SKM-1 (cell line): Measurements from ENCODE around the gene SPATA1.
"Not testable (repeated sequence)": the region's sequence is repeated elsewhere in the genome, so short reads cannot be mapped to it uniquely, and the experiment has no call there.

ENCODE experiments used
- DNase-seq: peaks from one replicate; lab custom pipeline; 2025; ENCODE audit not compliant: unreplicated experiment; lab: John Stamatoyannopoulos, UW

SPATA1 gene

DNA sequence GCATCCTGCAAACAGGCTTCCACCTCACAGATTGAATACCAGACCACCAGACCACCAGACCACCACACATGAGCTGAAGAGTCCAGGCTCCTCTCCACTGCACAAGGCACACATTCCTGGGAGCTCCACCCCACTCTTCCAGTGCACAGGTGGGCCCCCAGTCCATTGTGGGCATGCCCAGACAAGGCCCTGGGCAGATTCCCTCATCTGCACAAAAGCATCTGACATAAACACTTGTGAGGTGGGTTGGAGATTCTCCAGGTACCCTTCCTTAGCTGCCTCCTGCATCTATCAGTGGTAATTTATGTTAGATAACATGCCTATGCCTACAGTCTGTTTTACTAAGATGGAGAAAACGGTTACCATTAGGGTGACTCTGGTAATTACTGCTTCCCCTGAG, 79.6 kb downstream of the SPATA1 start:
- no peak for DNase-seq

DNA sequence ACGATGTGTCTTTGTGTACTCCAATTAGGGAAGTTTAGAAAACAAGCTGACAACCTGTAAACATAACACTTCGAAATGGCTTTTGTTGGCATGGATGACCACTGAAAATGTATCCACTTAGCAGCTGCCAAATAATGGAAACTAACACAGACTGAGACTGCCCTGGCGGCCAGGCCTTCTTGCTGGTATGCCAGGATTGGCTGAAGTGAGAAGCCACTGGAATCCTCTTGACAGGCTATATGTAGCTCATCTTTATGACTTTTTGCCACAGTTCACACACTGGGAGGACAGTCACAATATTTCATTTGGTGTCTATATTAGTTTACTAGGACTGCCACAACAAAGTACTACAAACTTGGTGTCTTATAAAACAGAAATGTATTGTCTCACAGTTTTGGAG, 80.9 kb downstream of the SPATA1 start:
- DNase-seq, result no peak

DNA sequence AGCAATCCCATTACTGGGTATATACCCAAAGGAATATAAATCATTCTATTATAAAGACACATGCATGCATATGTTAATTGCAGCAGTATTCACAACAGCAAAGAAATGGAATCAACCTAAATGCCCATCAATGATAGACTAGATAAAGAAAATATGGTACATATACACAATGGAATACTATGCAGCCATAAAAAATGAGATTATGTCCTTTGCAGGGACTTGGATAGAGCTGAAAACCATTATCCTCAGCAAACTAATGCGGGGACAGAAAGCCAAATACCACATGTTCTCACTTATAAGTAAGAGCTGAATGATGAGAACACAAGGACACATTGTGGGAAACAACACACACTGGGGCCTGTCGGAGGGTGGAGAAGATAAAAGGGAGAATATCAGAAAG, 88.8 kb downstream of the SPATA1 start:
- DNase-seq, result not testable (repeated sequence)

DNA sequence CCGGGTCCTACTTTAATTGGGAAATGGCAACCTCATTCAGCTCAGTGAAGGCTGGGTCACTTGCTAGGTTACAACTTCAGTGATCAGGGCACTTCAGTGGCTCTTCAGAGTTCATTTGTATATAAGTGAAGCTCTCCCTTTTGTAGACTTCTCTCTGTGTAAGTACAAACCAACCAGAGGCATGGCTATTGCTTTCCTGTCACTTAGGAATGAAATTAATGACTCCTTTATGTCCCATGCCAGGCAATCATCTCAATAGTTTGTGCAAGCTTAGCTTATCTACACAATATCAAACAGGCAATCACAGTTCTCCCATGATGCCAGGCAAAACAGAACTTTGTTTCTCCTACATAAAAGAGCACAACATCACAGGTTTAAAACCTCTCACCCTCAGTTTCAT, 90.8 kb downstream of the SPATA1 start:
- DNase-seq, result no peak

DNA sequence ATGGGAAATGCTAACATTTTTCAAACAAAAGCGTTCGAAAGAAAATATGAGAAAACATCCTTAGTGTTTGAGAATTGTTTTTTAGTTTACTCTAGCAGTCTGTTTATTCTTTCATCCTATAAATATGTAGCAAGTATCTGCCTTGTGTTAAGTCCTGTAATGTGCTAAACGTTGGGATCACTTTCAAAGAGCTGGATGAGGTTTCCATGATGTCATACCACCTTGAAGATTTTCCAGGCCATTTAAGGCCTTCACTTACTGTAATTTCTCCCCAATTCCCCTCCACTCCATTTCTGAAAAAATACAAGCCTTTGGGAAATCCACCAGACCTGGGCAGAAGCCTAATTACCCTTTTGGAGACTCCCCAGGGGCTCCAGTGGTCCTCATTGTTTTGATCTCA, 92.2 kb downstream of the SPATA1 start:
- DNase-seq, result no peak

DNA sequence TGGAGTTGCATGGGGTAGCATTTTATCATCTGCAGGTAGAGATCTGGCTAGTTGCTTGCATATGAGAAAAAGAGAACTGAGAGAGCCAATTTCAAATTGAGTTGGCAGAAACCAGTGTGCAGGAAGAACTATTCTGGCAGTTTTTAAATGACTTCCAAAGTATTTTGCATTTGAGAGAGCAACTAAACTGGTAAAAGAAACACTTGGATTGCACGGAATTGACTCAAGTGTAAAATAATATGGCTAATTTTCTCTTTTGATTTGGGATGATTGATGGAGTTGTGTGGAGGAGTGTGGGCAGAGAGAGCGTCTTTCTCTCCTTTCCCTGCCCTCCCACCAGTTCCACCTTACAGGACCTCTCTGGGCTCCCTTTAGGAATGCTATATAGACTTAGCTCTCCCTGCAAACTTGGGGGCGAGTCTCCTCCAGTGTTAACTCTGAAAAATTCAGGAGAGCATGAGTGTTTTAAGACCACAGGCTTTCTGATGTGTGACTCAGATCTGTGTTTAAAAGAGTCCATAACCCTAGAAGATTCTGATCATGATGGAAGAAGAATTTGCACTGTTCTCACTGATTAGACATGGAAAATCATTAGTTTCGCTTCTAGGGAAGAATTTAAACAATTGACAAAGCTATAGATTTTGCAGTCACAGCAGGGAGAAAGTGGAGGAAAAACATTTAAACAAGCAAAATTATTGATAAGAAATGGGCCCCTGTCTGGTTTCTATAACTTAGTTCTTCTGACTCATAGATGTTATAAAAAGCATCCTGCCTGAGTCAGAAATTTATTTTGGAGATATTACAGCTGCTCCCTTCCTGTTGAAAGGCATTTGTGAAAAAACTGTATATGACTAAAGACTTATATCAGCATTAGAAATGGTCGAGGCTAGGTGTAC, 92.9 kb downstream of the SPATA1 start:
- no peak for DNase-seq

DNA sequence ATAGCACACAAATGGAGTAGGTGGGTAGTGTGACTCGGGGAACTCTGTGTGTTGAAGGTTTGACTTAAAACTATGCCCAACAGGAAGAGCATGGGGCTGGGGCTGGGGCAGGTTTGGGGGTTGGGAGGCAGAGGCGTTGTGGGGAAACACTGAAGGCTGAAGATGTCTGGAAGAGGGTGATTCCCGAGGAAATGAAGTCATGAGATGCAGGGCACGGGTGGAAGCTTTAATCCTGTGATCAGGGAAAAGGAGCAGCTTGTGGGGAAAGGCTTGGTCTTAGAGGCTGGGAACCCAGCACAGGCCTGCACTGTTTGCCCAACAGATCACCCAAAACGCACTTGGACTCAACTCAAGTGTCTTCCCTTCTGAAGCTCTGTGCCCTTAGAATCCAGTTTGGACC, 94.6 kb downstream of the SPATA1 start:
- DNase-seq, result no peak

DNA sequence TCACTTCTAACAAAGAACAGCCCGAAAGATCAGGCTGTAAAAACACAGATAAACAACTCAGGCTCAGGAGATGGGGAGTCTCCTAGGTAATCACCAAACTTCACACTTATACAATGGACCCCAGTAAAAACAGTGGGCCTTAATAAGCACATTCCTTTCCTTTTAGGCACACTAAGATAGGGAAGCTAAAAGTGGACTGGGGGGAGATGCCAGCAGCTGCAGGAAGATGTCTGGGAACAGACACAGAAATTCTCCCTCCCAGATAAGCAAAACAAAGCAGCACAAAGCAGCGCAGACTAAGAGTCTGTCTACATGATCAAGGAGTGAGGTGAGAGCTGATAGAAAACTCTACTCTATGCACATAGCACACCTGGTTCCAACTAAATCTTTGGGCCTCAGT, 97.0 kb downstream of the SPATA1 start:
- DNase-seq, result no peak

DNA sequence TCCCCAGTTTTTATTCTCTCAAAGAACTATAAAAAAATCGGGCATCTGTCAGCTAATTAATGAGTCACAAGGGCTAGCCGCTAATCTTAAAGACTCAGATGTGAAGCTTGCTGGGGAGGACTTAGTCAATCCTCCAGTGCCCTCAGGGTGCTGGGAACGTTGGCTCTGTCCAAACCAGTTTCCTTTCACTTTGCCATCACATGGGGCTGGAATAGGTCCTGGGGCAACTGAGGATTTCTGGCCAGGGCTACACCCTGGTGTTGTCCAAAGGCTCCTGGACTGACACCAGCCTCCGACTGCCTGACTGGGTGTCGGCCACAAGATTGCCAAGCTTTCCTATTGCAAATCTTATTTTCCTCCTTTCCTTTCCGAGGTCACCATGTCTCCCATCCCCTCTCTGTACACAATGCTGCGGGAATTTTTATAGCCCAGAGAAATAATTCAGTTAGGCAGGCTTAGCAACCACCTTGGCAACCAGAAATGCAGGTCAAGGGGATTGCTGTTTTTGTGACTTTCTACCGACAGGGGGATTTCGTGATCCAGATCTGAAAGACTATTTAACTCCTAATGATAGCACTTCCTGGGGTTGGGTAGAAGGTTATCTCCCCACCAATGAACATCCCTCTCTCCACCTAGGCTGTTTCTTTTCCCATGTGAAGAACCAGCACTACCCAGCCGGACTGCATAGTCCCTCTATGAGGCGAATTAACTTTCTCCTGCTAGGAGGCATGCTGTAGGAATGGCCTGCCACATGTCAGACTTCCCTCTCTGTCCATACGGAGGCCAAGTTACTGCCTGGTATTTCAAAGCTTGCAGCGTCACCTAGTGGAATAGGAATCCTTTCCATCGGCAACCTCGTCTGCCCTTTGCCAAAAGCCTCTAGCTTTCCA, 98.0 kb downstream of the SPATA1 start:
- no peak for DNase-seq

DNA sequence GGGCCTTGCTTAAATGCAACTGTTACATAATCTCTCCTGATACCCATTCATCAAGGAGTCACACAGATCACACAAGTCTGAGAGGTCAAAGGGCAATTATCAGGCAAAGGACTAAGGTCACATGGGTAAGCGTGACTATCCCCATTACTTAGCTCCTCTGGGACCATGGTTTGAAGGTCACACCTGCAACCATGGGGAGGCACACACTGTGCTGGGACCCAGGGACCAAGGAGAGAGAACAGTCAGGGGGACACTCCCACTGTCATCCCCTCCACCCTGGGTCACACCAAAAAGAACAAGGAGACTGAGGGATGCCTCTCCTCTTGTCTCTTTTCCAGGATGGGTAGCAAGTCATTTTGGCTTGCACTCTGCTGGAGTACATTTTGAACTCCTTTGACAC, 99.0 kb downstream of the SPATA1 start:
- no peak for DNase-seq

DNA sequence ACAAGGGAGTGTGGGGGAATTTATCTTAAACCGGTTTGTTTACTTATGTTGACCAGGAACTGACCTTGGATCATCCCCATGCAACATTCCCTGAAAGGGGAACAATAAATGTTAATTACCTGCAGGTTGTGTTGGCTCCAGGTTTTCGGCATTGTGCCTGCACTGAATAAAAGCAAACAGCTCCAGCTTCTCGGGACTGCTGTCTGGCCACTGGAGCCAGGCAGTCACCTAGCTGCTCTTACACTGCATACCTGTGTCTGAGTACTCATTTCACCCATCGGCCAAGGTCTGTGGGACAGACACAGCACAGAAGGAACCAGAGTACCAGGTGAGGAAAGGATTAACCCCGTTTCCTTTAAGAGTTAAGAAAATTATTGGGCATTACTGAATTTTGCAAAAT, 100.8 kb downstream of the SPATA1 start:
- DNase-seq, result no peak

DNA sequence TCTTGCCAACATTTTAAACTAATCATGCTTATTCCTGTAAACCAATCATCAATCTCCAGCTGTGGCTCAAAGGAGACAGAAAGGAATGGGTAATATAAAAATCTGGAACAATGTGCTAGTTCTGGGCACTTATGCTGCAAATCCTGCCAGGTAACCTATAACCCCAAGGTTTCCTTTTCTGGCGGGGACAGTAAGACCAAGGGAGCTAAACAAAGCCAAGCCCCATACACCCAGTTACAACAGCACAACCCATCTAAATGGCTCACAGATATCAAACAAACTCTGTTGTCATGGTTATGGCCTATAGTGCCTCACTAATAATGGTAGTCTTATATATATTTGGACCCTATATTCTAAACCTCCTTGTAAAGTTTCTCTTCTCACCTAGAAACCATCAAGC, 104.9 kb downstream of the SPATA1 start:
- no peak for DNase-seq

DNA sequence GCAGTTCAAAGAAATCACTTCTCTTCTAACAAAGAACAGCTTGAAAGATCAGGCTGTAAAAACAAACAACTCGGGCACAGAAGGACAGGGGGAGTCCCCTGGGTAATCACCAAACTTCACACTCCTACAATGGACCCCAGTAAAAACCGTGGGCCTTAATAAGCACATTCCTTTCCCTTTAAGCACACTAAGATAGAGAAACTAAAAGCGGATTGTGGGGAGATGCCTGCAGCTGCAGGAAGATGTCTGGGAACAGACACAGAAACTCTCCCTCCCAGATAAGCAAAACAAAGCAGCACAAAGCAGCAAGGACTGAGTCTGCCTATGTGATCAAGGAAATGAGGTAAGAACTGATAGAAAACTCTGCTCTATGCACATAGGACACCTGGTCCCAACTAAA, 105.6 kb downstream of the SPATA1 start:
- no peak for DNase-seq

DNA sequence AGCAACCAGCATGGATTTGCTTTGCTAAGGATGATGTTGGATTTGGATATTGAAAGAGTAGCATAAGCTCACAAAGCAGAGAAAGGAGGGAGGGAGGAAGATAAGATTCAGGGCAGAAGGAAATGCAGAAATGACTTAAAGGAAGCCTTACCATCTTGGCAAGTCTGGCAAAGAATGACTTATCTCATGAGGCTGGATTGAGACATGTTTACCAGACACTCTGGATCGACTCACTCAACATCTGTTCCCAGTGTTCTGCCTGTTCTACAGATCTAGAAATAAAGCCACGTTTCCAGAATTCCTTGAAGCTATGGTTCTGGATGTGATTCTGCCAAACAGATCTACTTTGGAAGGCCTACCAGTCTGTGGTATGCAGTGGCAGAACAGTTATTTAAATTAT, 106.8 kb downstream of the SPATA1 start:
- DNase-seq, result no peak

DNA sequence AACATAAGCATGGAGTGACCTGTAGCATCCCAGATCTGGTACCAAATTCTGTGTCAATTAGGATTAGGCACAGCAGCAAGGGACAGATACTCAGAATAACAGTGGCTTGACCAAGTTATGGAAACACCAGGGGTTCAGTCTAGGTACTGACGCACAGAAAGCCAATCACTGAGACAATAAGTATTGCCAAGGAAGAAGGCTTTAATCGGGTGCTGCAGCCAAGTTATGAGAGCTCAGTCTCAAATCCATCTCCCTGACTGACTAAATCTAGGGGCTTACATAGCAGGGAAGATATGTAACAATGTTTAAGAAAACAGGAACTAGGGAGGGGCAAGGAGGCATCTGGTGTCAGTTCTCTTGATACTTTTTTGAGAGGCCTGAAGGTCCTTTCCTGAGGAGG, 107.7 kb downstream of the SPATA1 start:
- no peak for DNase-seq

DNA sequence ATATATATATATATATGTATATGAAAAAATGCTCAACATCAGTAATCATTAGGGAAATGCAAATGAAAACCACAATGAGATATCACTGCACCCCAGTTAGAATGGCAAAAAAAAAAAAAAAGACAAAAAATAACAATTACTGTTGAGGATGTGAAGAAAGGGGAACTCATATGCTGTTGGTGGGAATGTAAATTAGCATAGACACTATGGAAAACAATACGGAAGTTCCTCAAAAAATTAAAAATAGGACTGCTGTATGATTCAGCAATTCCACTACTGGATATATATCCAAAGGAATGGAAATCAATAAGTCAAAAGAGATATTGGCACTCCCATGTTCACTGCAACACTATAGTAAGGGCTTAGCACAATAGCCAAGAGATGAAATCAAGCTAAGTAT, 109.6 kb downstream of the SPATA1 start:
- DNase-seq, result no peak
